ENCODE measurements around the gene NRXN3. TPM values are rescaled to one million over a fixed set of nuclear protein-coding genes. Genes with fewer than 3 reads are reported as not detected.
A peak's percentile ranks its signal among the peaks of the same experiment; 100 is the strongest.

Gene NRXN3
- total and polyA plus RNA-seq, 2 experiments from 2014 or later, result 1.0 to 1.8 TPM

- TF ChIP-seq ETS1 (IDR thresholded peaks at IDR 0.05) (no peak), NANOG (IDR thresholded peaks at IDR 0.05; ENCODE audit: borderline replicate concordance) (no peak), ZNF462 (CRISPR knock-in tag; IDR thresholded peaks at IDR 0.05) (no peak)
Measured at GRCh38 chr14:78754059-78754458, 583.9 kb downstream of the NRXN3 start (continued).

GRCh38 chr14:78758333-78758732 lies 588.2 kb downstream of the NRXN3 start:
- Histone ChIP-seq H3K36me3 (ENCODE audit: insufficient read depth) (no peaks in the 10 kb centered on the region; the same call in 1 of the 2 replicates), H3K27me3 (ENCODE audit: insufficient read depth) (no peaks in the 10 kb centered on the region), H3K4me1 (ENCODE audit: insufficient read depth) (peaks cover 8% of the 10 kb centered on the region), H3K4me2 (no peak overlapping the region), H3F3A (replicated peaks; ENCODE audit: low read depth) (no peaks in the 10 kb centered on the region), H3K27ac (ENCODE audit: low read depth) (no peak overlapping the region), H3K4me3 (no peak overlapping the region), H3K79me2 (replicated peaks; ENCODE audit: insufficient read depth) (no peaks in the 10 kb centered on the region), H3K9me2 (ENCODE audit: insufficient read depth) (no peaks in the 10 kb centered on the region), H2AFZ (no peak overlapping the region), H4K20me1 (replicated peaks; ENCODE audit: insufficient read depth) (no peaks in the 10 kb centered on the region)
- DNase-seq (ENCODE audit: low spot score) (peak; percentile 63), ATAC-seq (peak; percentile 66)
- no peak overlapping the region for H3K4me3 Mint-ChIP-seq
- no peaks in the 10 kb centered on the region; the same call in 2 of the 3 replicates for H3K9me3 Mint-ChIP-seq
- TF ChIP-seq ZNF331 (CRISPR knock-in tag; IDR thresholded peaks at IDR 0.05; ENCODE audit: low read depth), result no peak
- TF ChIP-seq CTCF (conservative IDR thresholded peaks at IDR 0.05; ENCODE audit: low read depth in 2 of 2), result peak; percentile 50 to 59
- H3K27me3 Mint-ChIP-seq (ENCODE audit: insufficient read depth, low read depth, poor library complexity), result no peaks in the 10 kb centered on the region
- H3K4me1 Mint-ChIP-seq, result peaks cover 12% of the 10 kb centered on the region; the same call in 2 of the 3 replicates
- H3K36me3 Mint-ChIP-seq (ENCODE audit: low read depth), result no peaks in the 10 kb centered on the region
- no peak overlapping the region for H3K27ac Mint-ChIP-seq

Measured in GM23338 (cell line).